HG03457 (cell line): Measurements from ENCODE around the gene MAP4K3.

Source experiments
- ATAC-seq: cut with Tn5 transposase; IDR thresholded peaks from one replicate; pipeline ENCODE4 v1.9.1; 2021; ENCODE audit warnings: moderate number of reproducible peaks; ENCODE audit not compliant: unreplicated experiment

The MAP4K3 gene

DNA sequence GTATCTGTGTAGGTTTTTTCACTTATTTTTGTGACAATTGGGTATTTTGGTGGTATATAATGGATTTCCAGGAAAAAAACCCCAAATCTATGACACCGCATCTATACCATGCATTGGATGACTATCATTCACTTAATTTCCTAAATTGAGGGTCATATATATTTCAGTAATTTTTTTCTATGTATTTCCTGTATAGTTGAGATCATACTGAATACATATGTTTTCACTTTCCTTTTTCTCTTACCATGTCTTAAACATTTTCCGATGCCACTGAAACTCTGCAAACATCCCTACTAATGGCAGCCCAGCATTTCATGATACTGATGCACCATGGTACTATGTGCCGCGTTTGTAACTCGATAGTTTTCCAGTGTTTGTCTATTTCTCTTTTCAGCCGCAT is 233.7 kb downstream of the MAP4K3 start:
- ATAC-seq, result no peak

DNA sequence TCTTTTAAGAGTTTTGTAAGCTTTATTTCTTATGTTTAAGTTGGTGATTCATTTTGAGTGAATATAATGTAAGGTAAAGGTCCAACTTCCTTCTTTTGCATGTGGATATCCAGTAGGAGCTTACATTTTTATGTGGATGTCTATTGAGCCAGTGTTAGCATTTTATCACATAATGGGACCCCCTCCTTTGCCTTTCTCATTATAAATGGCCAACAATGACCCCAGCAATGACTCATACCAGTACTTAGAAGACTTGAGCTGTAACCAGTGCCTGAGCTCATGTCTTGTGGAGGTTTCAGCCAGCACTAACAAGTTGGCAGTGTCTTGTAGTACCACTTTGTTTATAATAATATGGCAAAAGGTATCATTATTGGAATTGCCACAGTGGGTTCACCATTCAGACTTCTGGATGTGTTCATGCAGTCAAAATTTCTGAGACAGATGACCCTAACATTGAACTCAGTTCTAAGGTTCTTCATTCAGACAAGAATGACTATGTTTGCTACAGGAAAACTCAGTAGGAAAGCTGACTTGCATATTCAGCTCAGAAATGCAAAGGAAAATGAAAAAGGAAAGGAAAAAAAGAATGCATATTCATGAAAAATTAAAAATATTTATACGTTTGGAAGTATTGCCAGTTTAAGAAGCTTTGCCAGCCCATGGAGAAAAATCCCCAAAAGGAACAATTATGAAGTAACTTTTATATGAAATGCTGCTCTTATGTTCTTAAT is 234.3 kb downstream of the MAP4K3 start:
- ATAC-seq, result no peak
